H1 (cell line): ENCODE measurements around the gene DYNLL1.

Source experiments
- ATF2 ChIP-seq: IDR thresholded peaks from 2 replicates; pipeline ENCODE4 v1.6.1; 2012; ENCODE audit warnings: low read length, inconsistent platforms
- CTCF ChIP-seq, 3 experiments: IDR thresholded peaks; 1 replicate in 2 of 3; 2 replicates in 1 of 3; pipeline versions ENCODE4 v1.5.1 to v1.6.1; 2011; ENCODE audit warnings: low read length in 3 of 3, mild to moderate bottlenecking in 3 of 3, inconsistent platforms in 2 of 3, low read depth in 1 of 3, moderate library complexity in 1 of 3; ENCODE audit not compliant: insufficient read depth in 1 of 3; ENCODE audit errors: control extremely low read depth in 1 of 3
- POLR2AphosphoS5 ChIP-seq: IDR thresholded peaks from 2 replicates; pipeline ENCODE4 v1.6.1; 2011; ENCODE audit warnings: low read depth, low read length
- RXRA ChIP-seq: IDR thresholded peaks from 2 replicates; pipeline ENCODE4 v1.6.1; 2011; ENCODE audit warnings: low read depth, mild to moderate bottlenecking, low read length, moderate library complexity; ENCODE audit not compliant: insufficient read depth
- SRF ChIP-seq: IDR thresholded peaks from 2 replicates; pipeline ENCODE4 v1.6.1; 2011; ENCODE audit warnings: mild to moderate bottlenecking, low read depth, low read length, moderate library complexity
- ZNF274 ChIP-seq: IDR thresholded peaks from 2 replicates; pipeline ENCODE4 v1.7.0; 2012; ENCODE audit warnings: low read length, borderline replicate concordance; ENCODE audit errors: extremely low read depth

GRCh38 chr12:120453977-120454376 is 41.9 kb upstream of the DYNLL1 start:
- TF ChIP-seq ZNF274: no peak
- peak in 2 of 3 experiments; percentile 47 to 71; a peak in 3 of 4 replicates for TF ChIP-seq CTCF (IDR thresholded peaks at IDR 0.05; ENCODE audit: control extremely low read depth in 1 of 3, insufficient read depth in 1 of 3, low read depth in 1 of 3, low read length in 3 of 3)
- TF ChIP-seq RXRA: no peak
- TF ChIP-seq ATF2: no peak
- TF ChIP-seq SRF: no peak
- TF ChIP-seq POLR2AphosphoS5: no peak
